Parathyroid adenoma (tissue), 2 donors: ENCODE data around the gene MCU.

ENCODE experiments used
- H2AFZ ChIP-seq: fragments of 300-600 bp; sonication (generic); one replicate; pipeline ENCODE4 v1.7.0; 2017; ENCODE audit warnings: antibody characterized with exemption, mild to moderate bottlenecking
- H3K27ac ChIP-seq: fragments of 300-600 bp; sonication (generic); one replicate; pipeline ENCODE4 v1.7.0; 2017
- H3K27me3 ChIP-seq: fragments of 300-600 bp; sonication (generic); one replicate; pipeline ENCODE4 v1.7.0; 2017; ENCODE audit warnings: low read length; ENCODE audit not compliant: control insufficient read depth, insufficient read depth
- H3K36me3 ChIP-seq: fragments of 300-600 bp; sonication (generic); one replicate; pipeline ENCODE4 v1.7.0; 2017; ENCODE audit warnings: low read length; ENCODE audit not compliant: control insufficient read depth, insufficient read depth
- H3K4me1 ChIP-seq: fragments of 300-600 bp; sonication (generic); one replicate; pipeline ENCODE4 v1.7.0; 2017; ENCODE audit warnings: control low read depth
- H3K4me2 ChIP-seq: fragments of 300-600 bp; sonication (generic); one replicate; pipeline ENCODE4 v1.7.0; 2017; ENCODE audit warnings: low read length
- H3K4me3 ChIP-seq: fragments of 300-600 bp; sonication (generic); one replicate; pipeline ENCODE4 v1.7.0; 2017; ENCODE audit warnings: low read depth, low read length
- H3K79me2 ChIP-seq: fragments of 300-600 bp; sonication (generic); one replicate; pipeline ENCODE4 v1.7.0; 2017; ENCODE audit warnings: control low read depth
- H3K9ac ChIP-seq: fragments of 300-600 bp; sonication (generic); one replicate; pipeline ENCODE4 v1.7.0; 2017; ENCODE audit warnings: mild to moderate bottlenecking
- H3K9me3 ChIP-seq: fragments of 300-600 bp; sonication (generic); one replicate; pipeline ENCODE4 v1.7.0; 2017; ENCODE audit warnings: low read length; ENCODE audit not compliant: control insufficient read depth
- TF ChIP-seq, protein P1 (sequence below): fragments of 300-600 bp; sonication (generic); IDR thresholded peaks from one replicate; pipeline ENCODE4 v1.7.0; 2017; ENCODE audit warnings: antibody characterized with exemption, mild to moderate bottlenecking
- donor health status: primary hyperparathyroidism.

The MCU gene

DNA sequence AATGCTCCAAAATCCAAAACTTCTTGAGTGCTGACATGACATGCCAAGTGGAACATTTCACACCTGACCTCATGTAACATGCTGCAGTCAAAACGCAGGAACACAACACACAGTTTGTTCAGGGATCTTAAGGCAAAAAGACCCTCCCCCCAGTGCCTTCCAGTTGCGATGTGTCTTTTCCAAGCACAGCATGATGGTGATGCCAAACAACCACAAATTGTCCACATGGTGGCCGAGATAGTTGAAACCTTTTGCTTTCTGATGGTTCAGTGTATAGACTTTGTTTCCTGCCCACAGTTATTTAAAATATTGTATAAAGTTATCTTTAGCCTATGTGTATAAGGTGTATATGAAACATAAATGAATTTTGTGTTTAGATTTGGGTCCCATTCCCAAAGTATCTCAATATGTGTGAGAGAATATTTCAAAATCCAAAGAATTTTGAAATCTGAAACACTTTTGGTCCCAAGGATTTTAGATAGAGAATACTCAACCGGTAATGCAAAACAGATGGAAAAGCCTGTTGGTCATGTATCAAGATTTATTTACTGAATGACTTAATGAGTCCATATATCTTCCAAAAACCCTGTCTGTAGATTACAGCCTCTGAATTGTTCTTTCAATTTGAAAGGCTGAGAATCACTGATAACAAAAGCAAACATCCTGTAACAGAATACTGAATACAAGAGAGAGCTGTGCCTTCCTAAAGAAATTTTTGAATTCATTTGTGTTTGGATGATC lies 108.2 kb downstream of the MCU start:
- TF ChIP-seq, protein P1, sequence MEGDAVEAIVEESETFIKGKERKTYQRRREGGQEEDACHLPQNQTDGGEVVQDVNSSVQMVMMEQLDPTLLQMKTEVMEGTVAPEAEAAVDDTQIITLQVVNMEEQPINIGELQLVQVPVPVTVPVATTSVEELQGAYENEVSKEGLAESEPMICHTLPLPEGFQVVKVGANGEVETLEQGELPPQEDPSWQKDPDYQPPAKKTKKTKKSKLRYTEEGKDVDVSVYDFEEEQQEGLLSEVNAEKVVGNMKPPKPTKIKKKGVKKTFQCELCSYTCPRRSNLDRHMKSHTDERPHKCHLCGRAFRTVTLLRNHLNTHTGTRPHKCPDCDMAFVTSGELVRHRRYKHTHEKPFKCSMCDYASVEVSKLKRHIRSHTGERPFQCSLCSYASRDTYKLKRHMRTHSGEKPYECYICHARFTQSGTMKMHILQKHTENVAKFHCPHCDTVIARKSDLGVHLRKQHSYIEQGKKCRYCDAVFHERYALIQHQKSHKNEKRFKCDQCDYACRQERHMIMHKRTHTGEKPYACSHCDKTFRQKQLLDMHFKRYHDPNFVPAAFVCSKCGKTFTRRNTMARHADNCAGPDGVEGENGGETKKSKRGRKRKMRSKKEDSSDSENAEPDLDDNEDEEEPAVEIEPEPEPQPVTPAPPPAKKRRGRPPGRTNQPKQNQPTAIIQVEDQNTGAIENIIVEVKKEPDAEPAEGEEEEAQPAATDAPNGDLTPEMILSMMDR: no peak
- Histone ChIP-seq H3K4me1 (no peaks in the 10 kb centered on the region), H3K36me3 (no peaks in the 10 kb centered on the region), H3K4me3 (no peak overlapping the region), H3K79me2 (peaks cover 8% of the 10 kb centered on the region), H3K4me2 (no peak overlapping the region), H3K9me3 (no peaks in the 10 kb centered on the region), H3K27ac (no peak overlapping the region), H2AFZ (no peak overlapping the region), H3K9ac (no peak overlapping the region), H3K27me3 (no peaks in the 10 kb centered on the region)

DNA sequence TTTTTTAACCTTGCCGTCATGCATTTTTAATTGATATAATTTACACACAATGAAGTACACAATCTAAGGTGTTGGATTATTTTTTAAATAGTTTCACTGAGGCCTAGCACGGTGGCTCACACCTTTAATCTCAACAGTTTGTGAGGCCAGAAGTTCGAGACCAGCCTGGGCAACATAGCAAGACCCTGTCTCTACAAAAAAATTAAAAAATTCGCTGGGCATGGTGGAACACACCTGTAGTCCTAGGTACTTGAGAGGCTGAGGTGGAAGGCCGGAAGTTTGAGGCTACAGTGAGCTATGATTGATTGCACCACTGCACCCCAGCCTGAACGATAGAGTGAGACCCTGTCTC lies 108.8 kb downstream of the MCU start:
- Histone ChIP-seq H3K27me3 (no peaks in the 10 kb centered on the region), H3K9me3 (no peaks in the 10 kb centered on the region)

DNA sequence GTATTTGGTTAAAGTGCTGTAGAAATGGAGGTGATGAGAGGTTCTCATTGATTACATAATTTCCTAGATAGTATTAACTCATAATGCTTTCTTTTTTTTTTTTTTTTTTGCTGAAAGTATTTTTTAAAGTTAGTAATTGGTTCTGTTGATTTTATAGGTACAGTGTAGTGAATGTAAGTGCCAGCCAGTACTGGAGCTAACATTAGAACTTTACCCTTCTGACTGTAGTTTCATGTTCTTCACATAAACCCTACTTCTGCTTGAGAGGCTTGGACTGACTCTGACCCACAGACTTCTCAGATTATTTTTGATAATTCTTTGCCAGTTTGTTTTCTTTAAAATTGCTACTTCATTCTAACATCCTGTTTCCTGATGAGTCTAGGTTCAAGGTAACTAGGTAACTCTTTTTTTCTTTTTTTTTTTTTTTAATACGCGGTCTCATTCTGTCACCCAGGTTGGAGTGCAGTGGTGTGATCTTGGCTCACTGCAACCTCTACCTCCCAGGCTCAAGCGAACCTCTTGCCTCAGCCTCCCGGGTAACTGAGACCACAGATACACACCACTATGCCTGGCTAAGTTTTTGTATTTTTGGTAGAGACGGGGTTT lies 109.4 kb downstream of the MCU start:
- no peak overlapping the region for H3K4me3 ChIP-seq

More for the DNA sequence above, 108.8 kb downstream of the MCU start:
- Histone ChIP-seq H3K27ac (no peak overlapping the region), H2AFZ (no peak overlapping the region), H3K79me2 (peaks cover 8% of the 10 kb centered on the region), H3K4me1 (no peaks in the 10 kb centered on the region), H3K4me2 (no peak overlapping the region), H3K9ac (no peak overlapping the region), H3K4me3 (no peak overlapping the region), H3K36me3 (no peaks in the 10 kb centered on the region)
- TF ChIP-seq, protein P1: no peak

DNA sequence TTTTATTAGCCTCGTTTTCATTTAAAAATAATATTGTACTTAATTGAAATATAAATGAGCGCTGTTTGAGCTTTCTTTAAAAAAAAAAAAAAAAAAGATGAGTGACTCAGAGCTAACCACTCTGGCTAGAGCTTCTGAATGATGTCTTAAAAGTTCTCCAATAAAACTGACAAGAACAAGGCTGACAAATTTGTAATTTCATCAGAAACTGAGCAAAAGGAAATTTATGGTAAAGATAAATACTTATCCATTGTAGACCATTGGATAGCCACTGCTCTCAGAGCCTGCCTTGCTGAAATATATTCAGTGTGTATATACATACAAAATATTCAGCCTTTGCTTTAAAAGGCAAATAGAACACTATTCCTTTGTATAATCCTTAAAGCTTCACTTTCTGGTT lies 110.4 kb downstream of the MCU start:
- H2AFZ ChIP-seq: no peak overlapping the region
- no peaks in the 10 kb centered on the region for H3K27me3 ChIP-seq
- H3K36me3 ChIP-seq: no peaks in the 10 kb centered on the region
- H3K9ac ChIP-seq: no peak overlapping the region
- H3K4me3 ChIP-seq: no peak overlapping the region
- no peak overlapping the region for H3K27ac ChIP-seq
- no peaks in the 10 kb centered on the region for H3K4me1 ChIP-seq
- TF ChIP-seq, protein P1: no peak
- H3K9me3 ChIP-seq: no peaks in the 10 kb centered on the region
- H3K4me2 ChIP-seq: no peak overlapping the region
- peaks cover 8% of the 10 kb centered on the region for H3K79me2 ChIP-seq

More for the DNA sequence above, 109.4 kb downstream of the MCU start:
- Histone ChIP-seq H3K27me3 (no peaks in the 10 kb centered on the region), H3K79me2 (peaks cover 8% of the 10 kb centered on the region), H3K9me3 (no peaks in the 10 kb centered on the region), H3K4me2 (no peak overlapping the region), H3K27ac (no peak overlapping the region), H3K36me3 (no peaks in the 10 kb centered on the region), H2AFZ (no peak overlapping the region), H3K9ac (no peak overlapping the region), H3K4me1 (no peaks in the 10 kb centered on the region)
- TF ChIP-seq, protein P1: no peak
